Activated CD4-positive, alpha-beta T cell treated with anti-CD3 and anti-CD28 coated beads, Interleukin-2, amount 10 ng/mL, durations not matched to agents 7 days and 5 days (primary cell): ENCODE results near the gene RPEL1. TPM values are rescaled to one million over a fixed set of nuclear protein-coding genes. Genes with fewer than 3 reads are reported as not detected.
"Not testable (repeated sequence)": the region's sequence is repeated elsewhere in the genome, so short reads cannot be mapped to it uniquely, and the experiment has no call there.

Source experiments
- CTCF ChIA-PET: fragments of 350-600 bp; sonication (Branson Sonifier 250); formaldehyde crosslinking; loops from one replicate; lab custom pipeline; 2021; ENCODE audit warnings: antibody characterized with exemption; lab: Charles Lee
- POLR2A ChIA-PET: fragments of 350-600 bp; sonication (Branson Sonifier 250); formaldehyde crosslinking; loops from one replicate; lab custom pipeline; 2021; ENCODE audit warnings: antibody characterized with exemption; lab: Charles Lee
- DNase-seq: peaks from one replicate; pipeline ENCODE4 v3.0.0-alpha.2; 2020
- H3K27ac Mint-ChIP-seq: one replicate; pipeline ENCODE4 v1.8.0; 2021; ENCODE audit warnings: mild to moderate bottlenecking, moderate library complexity, mixed read lengths
- H3K27me3 Mint-ChIP-seq: one replicate; pipeline ENCODE4 v1.8.0; 2021; ENCODE audit warnings: mixed read lengths
- H3K36me3 Mint-ChIP-seq: one replicate; pipeline ENCODE4 v1.8.0; 2021; ENCODE audit warnings: low read depth, mixed read lengths
- H3K4me1 Mint-ChIP-seq: one replicate; pipeline ENCODE4 v1.8.0; 2021; ENCODE audit warnings: mixed read lengths
- H3K4me3 Mint-ChIP-seq: one replicate; pipeline ENCODE4 v1.8.0; 2021; ENCODE audit warnings: mild to moderate bottlenecking, moderate library complexity, mixed read lengths
- H3K9me3 Mint-ChIP-seq: one replicate; pipeline ENCODE4 v1.8.0; 2021; ENCODE audit warnings: mixed read lengths
- total RNA-seq, 2 experiments: library from RNA; stranded (reverse); gene quantifications; one replicate each; pipeline ENCODE4 v1.2.3, GENCODE V29; 2021

Gene RPEL1
- total RNA-seq, 2 experiments from 2014 or later = not detected

GRCh38 chr10:103241262-103242011, 4.2 kb upstream of the RPEL1 start:
- ChIA-PET POLR2A (interaction anchor here (0.8 kb wide), 1 partner anchor 322 kb away, joined by 3 read pairs; no protein-coding TSS in a partner anchor), CTCF (interaction anchor here (0.6 to 3.0 kb wide), 4 partner anchors 12 to 324 kb away, joined by 3 to 9 read pairs (median 3); partner anchors contain the start of gene CNNM2)
- no peaks in the 10 kb centered on the region for H3K9me3 Mint-ChIP-seq
- no peak for DNase-seq
- no peaks in the 10 kb centered on the region for H3K36me3 Mint-ChIP-seq
- no peak overlapping the region for H3K4me3 Mint-ChIP-seq
- H3K27ac Mint-ChIP-seq = peak overlapping the region; percentile 51
- H3K4me1 Mint-ChIP-seq = peaks cover 24% of the 10 kb centered on the region
- H3K27me3 Mint-ChIP-seq = no peaks in the 10 kb centered on the region

- Mint-ChIP-seq H3K4me3 (no peak overlapping the region), H3K9me3 (no peaks in the 10 kb centered on the region), H3K4me1 (peaks cover 22% of the 10 kb centered on the region), H3K36me3 (no peaks in the 10 kb centered on the region), H3K27me3 (peaks cover 4% of the 10 kb centered on the region), H3K27ac (peak overlapping the region; percentile 50)
- CTCF ChIA-PET = interaction anchor here (0.6 to 2.3 kb wide), 25 partner anchors 10 to 526 kb away, joined by 3 to 13 read pairs (median 3); partner anchors contain the start of genes CNNM2 and WBP1L
- POLR2A ChIA-PET = no interaction called here
- DNase-seq = peak; percentile 74
These were observed 918 bp upstream of the RPEL1 start for GRCh38 chr10:103244666-103245271.

- Mint-ChIP-seq H3K9me3 (peaks cover 2% of the 10 kb centered on the region), H3K4me3 (no peak overlapping the region), H3K27ac (no peak overlapping the region), H3K36me3 (peaks cover 2% of the 10 kb centered on the region), H3K4me1 (peaks cover 13% of the 10 kb centered on the region), H3K27me3 (peaks cover 4% of the 10 kb centered on the region)
- CTCF ChIA-PET = interaction anchor here (0.5 to 1.4 kb wide), 3 partner anchors 8 to 294 kb away, joined by 3 to 4 read pairs (median 3); no protein-coding TSS in a partner anchor
- POLR2A ChIA-PET = no interaction called here
- DNase-seq = no peak
These were observed 637 bp downstream of the RPEL1 start for GRCh38 chr10:103246324-103246723.

GRCh38 chr10:103254113-103254512, 8.4 kb downstream of the RPEL1 start:
- CTCF ChIA-PET = interaction anchor here (0.9 to 1.0 kb wide), 2 partner anchors 24 to 27 kb away, joined by 3 to 4 read pairs; no protein-coding TSS in a partner anchor
- no peak for DNase-seq
- Mint-ChIP-seq H3K4me3 (no peak overlapping the region), H3K4me1 (peaks cover 9% of the 10 kb centered on the region), H3K36me3 (peaks cover 6% of the 10 kb centered on the region), H3K27me3 (no peaks in the 10 kb centered on the region), H3K27ac (no peak overlapping the region), H3K9me3 (peaks cover 8% of the 10 kb centered on the region)
- POLR2A ChIA-PET = no interaction called here

GRCh38 chr10:103254538-103255325, 9.0 kb downstream of the RPEL1 start:
- ChIA-PET POLR2A (no interaction called here), CTCF (interaction anchor here (0.9 to 2.0 kb wide), 3 partner anchors 10 to 27 kb away, joined by 3 to 7 read pairs (median 4); no protein-coding TSS in a partner anchor)
- Mint-ChIP-seq H3K4me1 (peaks cover 8% of the 10 kb centered on the region), H3K27ac (no peak overlapping the region), H3K4me3 (no peak overlapping the region), H3K27me3 (no peaks in the 10 kb centered on the region), H3K9me3 (peaks cover 11% of the 10 kb centered on the region), H3K36me3 (peaks cover 7% of the 10 kb centered on the region)
- no peak for DNase-seq

- POLR2A ChIA-PET = no interaction called here
- H3K9me3 Mint-ChIP-seq = peaks cover 17% of the 10 kb centered on the region
These were observed 10.9 kb downstream of the RPEL1 start for GRCh38 chr10:103256613-103257012.

GRCh38 chr10:103257812-103258211, 12.1 kb downstream of the RPEL1 start:
- Mint-ChIP-seq H3K27ac (no peak overlapping the region), H3K4me1 (peaks cover 5% of the 10 kb centered on the region), H3K4me3 (no peak overlapping the region), H3K27me3 (no peaks in the 10 kb centered on the region), H3K9me3 (peaks cover 17% of the 10 kb centered on the region), H3K36me3 (peaks cover 4% of the 10 kb centered on the region)
- DNase-seq = no peak
- POLR2A ChIA-PET = no interaction called here
- CTCF ChIA-PET = no interaction called here

More at GRCh38 chr10:103256613-103257012, 10.9 kb downstream of the RPEL1 start:
- Mint-ChIP-seq H3K27ac (no peak overlapping the region), H3K4me3 (no peak overlapping the region), H3K27me3 (no peaks in the 10 kb centered on the region), H3K36me3 (peaks cover 4% of the 10 kb centered on the region), H3K4me1 (peaks cover 5% of the 10 kb centered on the region)
- CTCF ChIA-PET = interaction anchor here (2.0 kb wide), 1 partner anchor 12 kb away, joined by 7 read pairs; no protein-coding TSS in a partner anchor
- DNase-seq = no peak

GRCh38 chr10:103258928-103259327, 13.2 kb downstream of the RPEL1 start:
- H3K4me1 Mint-ChIP-seq, H3K36me3 Mint-ChIP-seq, POLR2A ChIA-PET, H3K27me3 Mint-ChIP-seq, DNase-seq, H3K4me3 Mint-ChIP-seq, H3K27ac Mint-ChIP-seq: not testable (repeated sequence)
- peaks cover 17% of the 10 kb centered on the region for H3K9me3 Mint-ChIP-seq
- CTCF ChIA-PET = interaction anchor here (0.5 kb wide), 1 partner anchor 32 kb away, joined by 3 read pairs; no protein-coding TSS in a partner anchor

- H3K4me1 Mint-ChIP-seq = peaks cover 2% of the 10 kb centered on the region
- peaks cover 17% of the 10 kb centered on the region for H3K9me3 Mint-ChIP-seq
- no peak overlapping the region for H3K27ac Mint-ChIP-seq
- ChIA-PET POLR2A (no interaction called here), CTCF (no interaction called here)
- H3K36me3 Mint-ChIP-seq = peaks cover 4% of the 10 kb centered on the region
- peaks cover 9% of the 10 kb centered on the region for H3K27me3 Mint-ChIP-seq
- no peak for DNase-seq
- H3K4me3 Mint-ChIP-seq = no peak overlapping the region
These were observed 14.3 kb downstream of the RPEL1 start for GRCh38 chr10:103259989-103260388.

- ChIA-PET CTCF (no interaction called here), POLR2A (no interaction called here)
- Mint-ChIP-seq H3K9me3 (peaks cover 19% of the 10 kb centered on the region), H3K4me1 (no peaks in the 10 kb centered on the region), H3K27ac (no peak overlapping the region), H3K27me3 (peaks cover 20% of the 10 kb centered on the region), H3K36me3 (peaks cover 4% of the 10 kb centered on the region), H3K4me3 (no peak overlapping the region)
- DNase-seq = no peak
These were observed 16.5 kb downstream of the RPEL1 start for GRCh38 chr10:103262229-103262628.

- no peaks in the 10 kb centered on the region for H3K36me3 Mint-ChIP-seq
- H3K9me3 Mint-ChIP-seq = peaks cover 5% of the 10 kb centered on the region
- H3K27ac Mint-ChIP-seq = no peak overlapping the region
- H3K4me1 Mint-ChIP-seq = no peaks in the 10 kb centered on the region
- peak; percentile 70 for DNase-seq
- no peak overlapping the region for H3K4me3 Mint-ChIP-seq
- ChIA-PET CTCF (no interaction called here), POLR2A (no interaction called here)
- H3K27me3 Mint-ChIP-seq = peaks cover 35% of the 10 kb centered on the region
These were observed 20.1 kb downstream of the RPEL1 start for GRCh38 chr10:103265717-103266329.

GRCh38 chr10:103273041-103273441, 27.4 kb downstream of the RPEL1 start:
- Mint-ChIP-seq H3K9me3 (no peaks in the 10 kb centered on the region), H3K4me1 (peaks cover 8% of the 10 kb centered on the region), H3K27ac (no peak overlapping the region), H3K36me3 (no peaks in the 10 kb centered on the region), H3K27me3 (peaks cover 36% of the 10 kb centered on the region), H3K4me3 (no peak overlapping the region)
- ChIA-PET CTCF (no interaction called here), POLR2A (no interaction called here)
- no peak for DNase-seq
